HG03354 (cell line): ENCODE measurements around the gene FFAR2.
A peak's percentile ranks its signal among the peaks of the same experiment; 100 is the strongest.

Experiments used
- ATAC-seq: cut with Tn5 transposase; IDR thresholded peaks from one replicate; pipeline ENCODE4 v1.9.1; 2021; ENCODE audit warnings: mild to moderate bottlenecking; ENCODE audit not compliant: unreplicated experiment, poor library complexity, severe bottlenecking

Gene FFAR2

GRCh38 chr19:35476149-35476548 is 28.1 kb downstream of the FFAR2 start:
- no peak for ATAC-seq

- no peak for ATAC-seq
Observed at GRCh38 chr19:35478794-35479677, 31.0 kb downstream of the FFAR2 start.

- ATAC-seq: no peak
Observed at GRCh38 chr19:35483089-35483488, 35.0 kb downstream of the FFAR2 start.

- ATAC-seq: peak; percentile 79
Observed at GRCh38 chr19:35484252-35485036, 36.4 kb downstream of the FFAR2 start.

GRCh38 chr19:35486268-35486708 is 38.2 kb downstream of the FFAR2 start:
- no peak for ATAC-seq

DNA sequence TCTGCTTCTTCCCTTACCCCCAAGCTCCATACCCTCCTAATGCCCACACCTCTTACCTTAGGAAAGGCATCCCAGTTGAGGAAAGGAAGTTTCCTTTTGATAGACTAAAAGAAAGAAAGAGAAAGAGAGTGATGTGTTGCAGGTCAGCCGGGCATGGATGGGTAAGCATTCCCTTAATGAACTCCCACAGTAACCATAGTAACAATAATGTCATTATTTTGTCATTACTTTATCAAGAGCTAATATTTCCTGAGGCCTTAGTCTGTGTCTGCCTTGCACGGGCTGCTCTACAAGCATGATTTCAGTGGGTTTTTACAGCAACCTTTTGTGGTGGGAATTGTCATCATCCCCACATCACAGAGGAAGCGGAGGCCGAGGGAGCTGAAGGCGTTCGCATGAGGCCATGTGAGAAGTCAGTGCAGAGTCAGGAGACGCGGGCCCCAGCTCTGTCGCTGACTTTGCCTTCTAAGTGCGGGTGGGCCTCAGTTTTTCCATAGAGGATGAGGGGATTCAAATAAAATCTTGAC is 39.7 kb downstream of the FFAR2 start:
- ATAC-seq: no peak

- ATAC-seq: no peak
Observed at GRCh38 chr19:35488677-35489076, 40.6 kb downstream of the FFAR2 start.

DNA sequence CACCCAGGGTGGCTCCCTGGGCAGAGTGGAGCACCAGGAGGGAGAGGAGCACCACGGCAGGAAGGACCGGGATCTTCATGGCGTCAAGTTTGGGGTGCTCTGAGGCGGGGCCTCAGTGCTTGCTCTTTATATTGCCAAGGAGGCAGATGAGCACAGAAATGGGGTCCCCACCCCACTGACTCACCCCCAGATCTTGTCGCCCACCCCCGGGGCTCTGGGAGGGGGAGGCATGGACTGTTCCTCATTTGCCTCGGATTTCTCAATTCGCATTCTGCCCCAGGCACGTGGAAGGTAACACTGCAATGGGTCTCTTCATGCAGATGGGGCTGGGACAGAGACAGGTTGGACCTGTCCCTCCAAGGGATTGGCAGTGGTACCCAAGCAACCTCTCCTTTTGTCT is 42.3 kb downstream of the FFAR2 start, which contains the start of gene KRTDAP:
Gene KRTDAP (minus strand): TSS at position 101 of the 400 bp plus-strand sequence. CDS start 22 bp downstream, at position 79.
- no peak for ATAC-seq

GRCh38 chr19:35491836-35492360 is 43.8 kb downstream of the FFAR2 start:
- ATAC-seq: no peak

GRCh38 chr19:35493971-35494370 is 45.9 kb downstream of the FFAR2 start:
- ATAC-seq: no peak

DNA sequence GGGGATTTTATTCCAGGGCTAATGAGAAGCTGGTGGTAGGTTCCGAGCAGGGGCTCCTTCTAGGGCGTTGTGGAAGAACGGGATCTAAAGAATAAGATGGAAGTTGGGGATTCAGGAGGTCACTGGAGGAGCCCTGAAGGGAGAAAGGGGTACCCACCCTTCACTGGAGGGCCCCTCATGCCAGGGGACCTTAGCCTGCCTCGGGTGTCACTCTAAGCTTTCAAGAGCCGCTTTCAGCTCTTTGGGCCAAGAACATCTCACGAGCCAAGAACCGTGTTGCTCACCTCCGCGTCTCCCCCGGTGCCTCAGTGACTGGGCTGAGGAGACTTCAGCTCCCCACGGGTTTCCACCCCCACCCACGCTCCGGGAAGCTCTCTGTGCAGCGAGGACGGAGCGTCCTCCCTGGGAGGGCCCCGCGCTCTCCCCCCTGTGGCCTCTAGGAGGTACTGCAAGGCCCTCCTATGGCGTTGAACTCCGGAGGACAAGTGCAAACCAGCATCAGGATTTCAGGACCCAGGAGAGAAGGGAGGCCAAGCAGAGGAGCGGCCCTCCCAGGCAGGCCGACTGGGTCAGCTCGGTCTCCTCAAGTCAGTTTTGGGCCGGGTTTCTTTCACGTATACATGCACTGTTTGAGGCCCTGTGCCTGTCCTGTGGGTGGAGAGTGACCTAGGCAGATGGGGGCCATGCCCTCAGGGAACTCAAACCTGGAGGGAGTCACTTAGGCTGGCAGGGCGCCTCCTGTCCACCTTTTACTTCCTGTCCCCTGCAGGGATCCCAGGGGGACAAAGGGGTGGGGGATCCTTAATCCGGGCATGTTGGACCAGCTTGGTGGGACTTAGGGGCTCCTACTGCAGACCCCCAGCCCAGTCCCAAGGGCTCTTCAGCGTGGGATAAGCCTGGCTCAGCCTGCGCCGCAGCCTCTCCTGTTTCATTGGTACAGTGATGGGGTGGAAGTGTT is 47.3 kb downstream of the FFAR2 start:
- ATAC-seq: peak; percentile 48

GRCh38 chr19:35497406-35497805 is 49.3 kb downstream of the FFAR2 start:
- ATAC-seq: no peak

DNA sequence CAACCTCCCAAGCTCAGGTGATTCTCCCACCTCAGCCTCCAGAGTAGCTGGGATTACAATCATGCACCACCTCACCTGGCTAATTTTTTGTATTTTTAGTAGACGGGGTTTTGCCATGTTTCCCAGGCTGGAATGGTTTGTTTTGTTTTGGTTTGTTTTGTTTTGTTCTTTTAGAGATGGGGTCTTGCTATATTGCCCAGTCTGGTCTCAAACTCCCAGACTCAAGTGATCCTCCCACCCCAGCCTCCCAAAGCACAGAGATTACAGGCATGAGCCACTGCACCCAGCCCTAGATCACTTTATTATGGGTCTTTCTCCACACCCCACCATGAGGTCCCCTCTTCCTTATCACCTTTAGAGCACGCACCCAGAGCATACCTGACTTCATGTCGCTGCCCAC is 50.2 kb downstream of the FFAR2 start:
- no peak for ATAC-seq

DNA sequence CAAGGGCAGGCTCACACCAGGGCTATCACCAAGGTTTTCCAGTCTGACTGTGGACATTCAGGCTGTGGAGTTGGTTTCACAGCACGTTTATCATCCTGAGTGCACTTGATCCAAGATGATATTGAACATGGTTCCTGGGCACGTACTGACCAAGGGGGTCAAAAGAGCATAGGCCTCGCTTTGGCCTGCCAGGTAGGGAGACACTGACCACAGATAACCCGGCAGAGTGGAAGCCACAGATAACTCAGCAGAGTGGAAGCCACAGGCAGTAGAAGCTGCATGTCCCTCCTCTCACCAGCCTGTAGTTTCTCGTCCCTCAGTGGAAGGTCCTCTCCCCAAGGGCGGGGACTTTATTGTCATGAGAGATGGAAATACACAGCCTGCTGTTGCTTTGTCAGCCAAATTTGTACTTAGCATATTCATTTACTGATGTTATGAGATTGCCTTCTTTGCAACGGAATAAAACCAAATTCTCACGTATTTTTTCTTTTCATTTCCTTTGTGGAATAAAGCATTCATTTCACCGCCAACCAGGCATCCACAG is 51.0 kb downstream of the FFAR2 start:
- no peak for ATAC-seq

DNA sequence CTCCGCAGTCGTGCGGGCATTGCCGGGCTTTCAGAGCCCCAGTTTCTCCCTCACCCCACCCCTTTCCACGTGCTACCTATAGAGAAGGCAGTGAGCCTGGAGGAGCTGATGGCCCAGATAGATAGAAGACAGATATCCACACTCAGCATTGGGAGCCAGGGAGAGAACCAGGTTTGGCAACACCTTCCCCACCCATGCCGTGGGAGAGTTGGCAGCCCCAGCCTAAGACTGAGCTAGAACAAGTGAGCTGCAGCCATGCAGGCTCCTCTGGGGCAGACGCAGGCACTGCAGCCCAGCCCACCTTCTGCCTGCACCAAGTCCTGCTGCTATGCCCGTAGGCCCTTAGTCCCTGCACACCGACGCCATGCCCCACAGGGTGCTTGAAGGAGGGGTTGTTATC is 52.6 kb downstream of the FFAR2 start:
- ATAC-seq: no peak
